PC-9 (cell line): ENCODE data around the gene IRAK2. TPM values are rescaled to one million over a fixed set of nuclear protein-coding genes. Genes with fewer than 3 reads are reported as not detected.
A peak's percentile ranks its signal among the peaks of the same experiment; 100 is the strongest.

Experiments
- BruUV-seq: library from RNA; stranded (reverse); fragments of 400-500 nt; replicated peaks from 2 replicates; lab custom pipeline; 2021; lab: Mats Ljungman, UMichigan
- CTCF ChIA-PET: fragments of 300-600 bp; sonication (Branson Sonifier 250); formaldehyde crosslinking; loops from one replicate; lab custom pipeline; 2022; ENCODE audit warnings: antibody characterized with exemption; lab: Charles Lee
- POLR2A ChIA-PET: fragments of 300-600 bp; sonication (Branson Sonifier 250); formaldehyde crosslinking; loops from one replicate; lab custom pipeline; 2022; ENCODE audit warnings: antibody characterized with exemption; ENCODE audit not compliant: unreplicated experiment; lab: Charles Lee
- DNase-seq, 2 experiments: peaks; one replicate each; pipeline versions ENCODE4 v3.0.0 to v3.0.0-alpha.2; 2015 to 2022; ENCODE audit warnings: mixed read lengths in 1 of 2
- H2AFZ ChIP-seq: fragments of 200-600 bp; sonication (generic); 2 replicates; pipeline ENCODE4 v1.8.1; 2017; ENCODE audit warnings: antibody characterized with exemption
- H3F3A ChIP-seq: fragments of 200-600 bp; sonication (generic); 2 replicates; pipeline ENCODE4 v1.8.1; 2017; ENCODE audit warnings: antibody characterized with exemption, mild to moderate bottlenecking, low read depth; ENCODE audit not compliant: insufficient read depth
- H3K27ac ChIP-seq: fragments of 200-600 bp; sonication (generic); 2 replicates; pipeline ENCODE4 v1.6.1; 2016; ENCODE audit warnings: mixed run types
- H3K27me3 ChIP-seq: fragments of 200-600 bp; sonication (generic); 2 replicates; pipeline ENCODE4 v1.6.1; 2016; ENCODE audit warnings: low read depth, mixed run types; ENCODE audit not compliant: insufficient read depth
- H3K36me3 ChIP-seq: fragments of 200-600 bp; sonication (generic); 2 replicates; pipeline ENCODE4 v1.6.1; 2016; ENCODE audit warnings: low read depth, mixed run types
- H3K4me1 ChIP-seq: fragments of 200-600 bp; sonication (generic); replicated peaks from 2 replicates; pipeline ENCODE4 v1.6.1; 2016; ENCODE audit warnings: mixed run types; ENCODE audit not compliant: insufficient read depth
- H3K4me2 ChIP-seq: fragments of 200-600 bp; sonication (generic); 2 replicates; pipeline ENCODE4 v1.6.1; 2017; ENCODE audit warnings: mixed run types
- H3K4me3 ChIP-seq: fragments of 200-600 bp; sonication (generic); 2 replicates; pipeline ENCODE4 v1.6.1; 2016; ENCODE audit warnings: mixed run types
- H3K79me2 ChIP-seq: fragments of 200-600 bp; sonication (generic); 2 replicates; pipeline ENCODE4 v1.6.1; 2017; ENCODE audit warnings: low read depth, mixed run types
- H3K9me2 ChIP-seq: fragments of 200-600 bp; sonication (generic); 2 replicates; pipeline ENCODE4 v1.8.1; 2017; ENCODE audit warnings: mild to moderate bottlenecking; ENCODE audit not compliant: insufficient read depth
- H3K9me3 ChIP-seq: fragments of 200-600 bp; sonication (generic); 2 replicates; pipeline ENCODE4 v1.8.1; 2016; ENCODE audit warnings: low read depth; ENCODE audit not compliant: insufficient read depth
- H4K20me1 ChIP-seq: fragments of 200-600 bp; sonication (generic); 2 replicates; pipeline ENCODE4 v1.8.1; 2017; ENCODE audit not compliant: insufficient read depth
- EZH2 ChIP-seq: fragments of 200-600 bp; sonication (generic); IDR thresholded peaks from 2 replicates; pipeline ENCODE4 v1.8.0; 2017; ENCODE audit warnings: antibody characterized with exemption, low read depth
- intact Hi-C: fragments of 100-400 bp; cut with micrococcal nuclease; formaldehyde crosslinking; loops from one replicate; pipeline ENCODE4 v1.10.0; 2022; ENCODE audit not compliant: unreplicated experiment
- total RNA-seq: library from RNA; stranded (reverse); gene quantifications from 2 replicates; pipeline ENCODE4 v1.2.3, GENCODE V29; 2021
- TF ChIP-seq, protein P1 (sequence below): fragments of 200-600 bp; sonication (generic); conservative IDR thresholded peaks from 2 replicates; pipeline ENCODE4 v1.6.1; 2017; ENCODE audit warnings: mixed run types, antibody characterized with exemption, mild to moderate bottlenecking, moderate library complexity

IRAK2 gene
- total RNA-seq, 1 experiment from 2014 or later: 2.7 TPM

DNA sequence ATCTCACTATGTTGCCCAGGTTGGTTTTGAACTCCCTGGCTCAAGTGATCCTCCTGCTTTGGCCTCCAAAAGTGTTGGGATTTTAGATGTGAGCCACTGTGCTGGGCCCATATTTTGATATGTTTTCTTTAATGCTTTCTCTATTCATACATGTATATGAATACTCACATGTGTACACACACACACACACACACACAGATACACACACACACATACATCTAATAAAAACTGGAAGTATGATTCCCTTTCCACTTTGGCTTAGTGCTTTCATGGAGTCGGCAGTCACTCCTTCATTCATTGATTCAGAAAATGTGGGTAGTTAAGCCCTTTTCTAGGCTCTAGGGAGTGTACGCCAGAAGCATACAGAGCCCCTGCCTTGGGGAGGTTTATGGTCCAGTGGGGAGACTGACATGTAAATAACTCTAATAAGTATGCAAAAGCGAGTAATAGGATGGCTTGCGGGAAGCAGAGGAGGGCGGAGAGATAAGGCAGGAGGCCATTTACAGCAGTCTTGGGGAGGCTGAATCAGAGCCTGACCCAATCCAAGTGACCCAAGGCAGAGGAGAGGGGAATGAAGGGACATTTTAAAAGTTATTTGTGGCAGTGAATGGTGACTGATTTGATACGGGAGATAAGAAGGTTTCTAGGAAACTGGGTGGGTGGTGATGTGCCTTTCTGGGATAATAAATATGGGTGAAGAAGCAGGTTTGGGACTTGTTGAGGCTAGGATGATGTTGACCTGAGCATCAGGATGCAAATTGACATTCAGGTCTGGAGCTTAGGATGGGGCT is 51.1 kb downstream of the IRAK2 start:
- Histone ChIP-seq H3K36me3 (peaks cover 27% of the 10 kb centered on the region), H3K27ac (no peak overlapping the region), H3F3A (peaks cover 24% of the 10 kb centered on the region), H3K79me2 (no peaks in the 10 kb centered on the region), H3K9me2 (no peaks in the 10 kb centered on the region), H3K4me2 (no peak overlapping the region), H3K4me3 (no peak overlapping the region), H4K20me1 (no peaks in the 10 kb centered on the region), H3K27me3 (no peaks in the 10 kb centered on the region), H3K9me3 (peaks cover 7% of the 10 kb centered on the region; the same call in 1 of the 2 replicates), H3K4me1 (peaks cover 11% of the 10 kb centered on the region), H2AFZ (no peak overlapping the region)
- POLR2A ChIA-PET: no interaction called here
- intact Hi-C loops: no loop called here
- BruUV-seq: no TSS peak
- CTCF ChIA-PET: no interaction called here
- DNase-seq: no peak
- no peak for TF ChIP-seq EZH2

DNA sequence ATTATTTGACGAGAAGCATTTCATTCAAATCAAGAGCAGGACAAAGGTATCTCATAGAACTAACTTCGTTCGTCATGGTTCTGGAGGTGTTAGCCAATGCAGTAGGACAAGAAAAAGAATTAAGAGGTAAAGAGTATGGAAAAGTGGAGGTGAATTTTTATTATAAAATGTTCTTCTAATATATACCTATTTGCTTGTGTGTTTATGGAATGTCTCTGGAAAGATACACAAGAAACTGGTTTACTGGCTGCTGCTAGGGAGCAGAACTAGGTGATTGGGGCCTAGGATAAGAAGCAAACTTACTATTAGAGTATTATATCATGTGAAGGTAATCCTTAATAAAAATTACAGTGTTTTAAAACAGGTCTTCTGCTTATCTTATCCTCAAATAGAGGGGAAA is 52.6 kb downstream of the IRAK2 start:
- no peak overlapping the region for H2AFZ ChIP-seq
- H3K27ac ChIP-seq: no peak overlapping the region
- peaks cover 7% of the 10 kb centered on the region; the same call in 1 of the 2 replicates for H3K9me3 ChIP-seq
- peaks cover 27% of the 10 kb centered on the region for H3K36me3 ChIP-seq
- BruUV-seq: no TSS peak
- DNase-seq: no peak
- no peak overlapping the region for H3K4me3 ChIP-seq
- H3K4me2 ChIP-seq: no peak overlapping the region
- H3K9me2 ChIP-seq: no peaks in the 10 kb centered on the region
- intact Hi-C loops: no loop called here
- no peaks in the 10 kb centered on the region for H4K20me1 ChIP-seq
- peaks cover 28% of the 10 kb centered on the region for H3F3A ChIP-seq
- no peaks in the 10 kb centered on the region for H3K27me3 ChIP-seq
- ChIA-PET CTCF (no interaction called here), POLR2A (no interaction called here)
- no peaks in the 10 kb centered on the region for H3K79me2 ChIP-seq
- TF ChIP-seq EZH2: no peak
- TF ChIP-seq, protein P1, sequence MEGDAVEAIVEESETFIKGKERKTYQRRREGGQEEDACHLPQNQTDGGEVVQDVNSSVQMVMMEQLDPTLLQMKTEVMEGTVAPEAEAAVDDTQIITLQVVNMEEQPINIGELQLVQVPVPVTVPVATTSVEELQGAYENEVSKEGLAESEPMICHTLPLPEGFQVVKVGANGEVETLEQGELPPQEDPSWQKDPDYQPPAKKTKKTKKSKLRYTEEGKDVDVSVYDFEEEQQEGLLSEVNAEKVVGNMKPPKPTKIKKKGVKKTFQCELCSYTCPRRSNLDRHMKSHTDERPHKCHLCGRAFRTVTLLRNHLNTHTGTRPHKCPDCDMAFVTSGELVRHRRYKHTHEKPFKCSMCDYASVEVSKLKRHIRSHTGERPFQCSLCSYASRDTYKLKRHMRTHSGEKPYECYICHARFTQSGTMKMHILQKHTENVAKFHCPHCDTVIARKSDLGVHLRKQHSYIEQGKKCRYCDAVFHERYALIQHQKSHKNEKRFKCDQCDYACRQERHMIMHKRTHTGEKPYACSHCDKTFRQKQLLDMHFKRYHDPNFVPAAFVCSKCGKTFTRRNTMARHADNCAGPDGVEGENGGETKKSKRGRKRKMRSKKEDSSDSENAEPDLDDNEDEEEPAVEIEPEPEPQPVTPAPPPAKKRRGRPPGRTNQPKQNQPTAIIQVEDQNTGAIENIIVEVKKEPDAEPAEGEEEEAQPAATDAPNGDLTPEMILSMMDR: no peak
- H3K4me1 ChIP-seq: peaks cover 25% of the 10 kb centered on the region

DNA sequence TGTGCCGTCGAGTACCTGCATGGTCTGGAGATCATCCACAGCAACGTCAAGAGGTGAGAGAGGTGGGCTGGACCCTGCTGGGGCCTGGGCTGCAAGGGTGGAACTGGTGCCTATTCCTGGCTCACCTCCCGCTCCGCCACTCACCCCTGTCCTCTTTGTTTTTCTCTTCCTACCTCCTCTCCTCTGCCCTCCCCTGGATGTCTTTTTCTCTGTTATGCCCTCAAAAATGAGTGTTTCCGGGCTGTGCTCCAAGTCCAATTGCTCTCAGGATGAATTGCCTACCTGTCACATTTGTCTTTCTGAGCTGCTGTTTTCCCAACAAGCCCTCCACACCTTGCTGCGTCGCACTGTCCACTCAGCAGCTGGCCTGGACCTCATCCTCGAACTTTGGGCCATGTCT is 55.0 kb downstream of the IRAK2 start:
- ChIA-PET CTCF (no interaction called here), POLR2A (no interaction called here)
- no TSS peak for BruUV-seq
- H3K27ac ChIP-seq: peak overlapping the region; percentile 84
- H3K4me2 ChIP-seq: 0 out of 2 replicates have a peak overlapping the region, but pooled peaks have one; percentile 22
- intact Hi-C loops: loop anchor here (2.0 to 10.0 kb wide), 2 partner anchors 47 to 135 kb away; no protein-coding TSS in a partner anchor
- no peaks in the 10 kb centered on the region for H3K79me2 ChIP-seq
- H2AFZ ChIP-seq: no peak overlapping the region
- H3K36me3 ChIP-seq: peaks cover 28% of the 10 kb centered on the region
- TF ChIP-seq EZH2: no peak
- TF ChIP-seq, protein P1: no peak
- no peak for DNase-seq
- no peak overlapping the region for H3K4me3 ChIP-seq
- H3F3A ChIP-seq: peaks cover 38% of the 10 kb centered on the region
- peaks cover 7% of the 10 kb centered on the region; the same call in 1 of the 2 replicates for H3K9me3 ChIP-seq
- no peaks in the 10 kb centered on the region for H3K9me2 ChIP-seq
- H3K4me1 ChIP-seq: peaks cover 45% of the 10 kb centered on the region
- H3K27me3 ChIP-seq: no peaks in the 10 kb centered on the region
- no peaks in the 10 kb centered on the region for H4K20me1 ChIP-seq
